Loucy (cell line): ENCODE results near the gene DLGAP1.

Experiments
- EZH2phosphoT487 ChIP-seq: fragments of 200-600 bp; IDR thresholded peaks from 2 replicates; pipeline ENCODE4 v1.6.1; 2018; ENCODE audit warnings: antibody characterized with exemption, mild to moderate bottlenecking, moderate library complexity, borderline replicate concordance
- TF ChIP-seq, protein P1 (sequence below): fragments of 200-600 bp; sonication (generic); conservative IDR thresholded peaks from 2 replicates; pipeline ENCODE4 v1.5.1; 2014; ENCODE audit warnings: mild to moderate bottlenecking, antibody characterized with exemption, low read length

DNA sequence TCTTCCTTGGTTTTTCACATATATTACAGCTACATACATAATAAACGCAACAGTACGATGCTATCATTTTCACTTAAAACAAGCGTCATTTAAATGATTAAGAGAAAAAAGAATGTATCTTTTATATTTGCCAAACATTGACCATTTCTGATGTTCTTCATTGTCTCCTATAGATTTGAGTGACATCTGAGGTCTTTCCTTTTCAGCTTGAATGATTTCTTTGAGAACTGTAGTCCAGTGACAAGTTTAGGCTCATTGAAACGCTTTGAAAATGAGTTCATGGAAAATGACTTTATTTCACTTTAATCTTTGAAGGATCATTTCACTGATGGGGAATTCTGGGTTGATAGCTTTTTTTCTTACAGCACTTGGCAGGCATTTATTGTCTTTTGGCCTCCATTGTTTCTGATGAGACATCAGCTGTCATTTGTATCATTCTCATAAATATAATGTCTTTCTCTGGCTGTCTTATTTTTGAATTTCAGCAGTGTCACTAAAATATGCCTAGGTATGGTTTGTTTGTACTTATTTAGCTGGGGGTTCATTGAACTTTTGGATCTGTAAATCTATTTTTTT is 994.2 kb downstream of the DLGAP1 start:
- TF ChIP-seq, protein P1, sequence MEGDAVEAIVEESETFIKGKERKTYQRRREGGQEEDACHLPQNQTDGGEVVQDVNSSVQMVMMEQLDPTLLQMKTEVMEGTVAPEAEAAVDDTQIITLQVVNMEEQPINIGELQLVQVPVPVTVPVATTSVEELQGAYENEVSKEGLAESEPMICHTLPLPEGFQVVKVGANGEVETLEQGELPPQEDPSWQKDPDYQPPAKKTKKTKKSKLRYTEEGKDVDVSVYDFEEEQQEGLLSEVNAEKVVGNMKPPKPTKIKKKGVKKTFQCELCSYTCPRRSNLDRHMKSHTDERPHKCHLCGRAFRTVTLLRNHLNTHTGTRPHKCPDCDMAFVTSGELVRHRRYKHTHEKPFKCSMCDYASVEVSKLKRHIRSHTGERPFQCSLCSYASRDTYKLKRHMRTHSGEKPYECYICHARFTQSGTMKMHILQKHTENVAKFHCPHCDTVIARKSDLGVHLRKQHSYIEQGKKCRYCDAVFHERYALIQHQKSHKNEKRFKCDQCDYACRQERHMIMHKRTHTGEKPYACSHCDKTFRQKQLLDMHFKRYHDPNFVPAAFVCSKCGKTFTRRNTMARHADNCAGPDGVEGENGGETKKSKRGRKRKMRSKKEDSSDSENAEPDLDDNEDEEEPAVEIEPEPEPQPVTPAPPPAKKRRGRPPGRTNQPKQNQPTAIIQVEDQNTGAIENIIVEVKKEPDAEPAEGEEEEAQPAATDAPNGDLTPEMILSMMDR, result no peak
- no peak for TF ChIP-seq EZH2phosphoT487
